ENCODE measurements around the gene COL4A4. TPM values are rescaled to one million over a fixed set of nuclear protein-coding genes. Genes with fewer than 3 reads are reported as not detected.

Gene COL4A4
- total RNA-seq, 4 donors from 2014 or later = 0.40 to 2.3 (median 0.93) TPM

DNA sequence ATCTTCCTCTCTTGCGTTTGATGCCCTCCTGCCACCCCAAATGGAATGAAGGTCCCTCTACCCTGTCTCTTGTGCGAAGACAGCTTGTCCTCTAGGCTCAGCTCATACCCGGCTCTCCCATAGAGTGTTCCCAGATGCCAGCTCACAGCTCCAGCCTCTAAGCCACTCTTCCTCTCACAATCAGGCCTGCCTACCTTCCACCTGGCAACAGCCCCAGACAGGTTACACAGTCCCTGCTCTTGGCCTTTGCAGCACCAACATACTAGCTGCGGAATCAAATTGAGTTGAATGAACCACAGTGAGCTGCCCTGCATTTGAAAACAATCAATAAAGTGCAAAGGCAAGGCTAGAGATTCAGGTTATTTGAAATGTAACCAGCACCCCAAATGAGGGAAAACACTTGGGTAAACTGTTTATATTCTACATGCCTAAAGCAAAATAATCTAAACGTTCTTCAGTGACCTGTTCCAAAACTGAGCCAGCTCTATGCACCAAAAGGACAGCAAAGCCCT lies 105.1 kb downstream of the COL4A4 start:
- Histone ChIP-seq H3K4me3 (no peak overlapping the region), H3K9me3 (no peaks in the 10 kb centered on the region), H3K27me3 (no peaks in the 10 kb centered on the region), H3K4me1 (no peaks in the 10 kb centered on the region), H3K36me3 (no peaks in the 10 kb centered on the region), H3K27ac (no peak overlapping the region)
- no peak for TF ChIP-seq POLR2A (IDR thresholded peaks at IDR 0.05)
- TF ChIP-seq, protein P1, sequence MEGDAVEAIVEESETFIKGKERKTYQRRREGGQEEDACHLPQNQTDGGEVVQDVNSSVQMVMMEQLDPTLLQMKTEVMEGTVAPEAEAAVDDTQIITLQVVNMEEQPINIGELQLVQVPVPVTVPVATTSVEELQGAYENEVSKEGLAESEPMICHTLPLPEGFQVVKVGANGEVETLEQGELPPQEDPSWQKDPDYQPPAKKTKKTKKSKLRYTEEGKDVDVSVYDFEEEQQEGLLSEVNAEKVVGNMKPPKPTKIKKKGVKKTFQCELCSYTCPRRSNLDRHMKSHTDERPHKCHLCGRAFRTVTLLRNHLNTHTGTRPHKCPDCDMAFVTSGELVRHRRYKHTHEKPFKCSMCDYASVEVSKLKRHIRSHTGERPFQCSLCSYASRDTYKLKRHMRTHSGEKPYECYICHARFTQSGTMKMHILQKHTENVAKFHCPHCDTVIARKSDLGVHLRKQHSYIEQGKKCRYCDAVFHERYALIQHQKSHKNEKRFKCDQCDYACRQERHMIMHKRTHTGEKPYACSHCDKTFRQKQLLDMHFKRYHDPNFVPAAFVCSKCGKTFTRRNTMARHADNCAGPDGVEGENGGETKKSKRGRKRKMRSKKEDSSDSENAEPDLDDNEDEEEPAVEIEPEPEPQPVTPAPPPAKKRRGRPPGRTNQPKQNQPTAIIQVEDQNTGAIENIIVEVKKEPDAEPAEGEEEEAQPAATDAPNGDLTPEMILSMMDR (IDR thresholded peaks at IDR 0.05) = no peak
- no peak for DNase-seq
- intact Hi-C loops (cut with DNase I) = no loop called here
- WGBS, 2 donors = 57 to 72% methylated on average over 2 to 5 of the region's 5 CpGs

DNA sequence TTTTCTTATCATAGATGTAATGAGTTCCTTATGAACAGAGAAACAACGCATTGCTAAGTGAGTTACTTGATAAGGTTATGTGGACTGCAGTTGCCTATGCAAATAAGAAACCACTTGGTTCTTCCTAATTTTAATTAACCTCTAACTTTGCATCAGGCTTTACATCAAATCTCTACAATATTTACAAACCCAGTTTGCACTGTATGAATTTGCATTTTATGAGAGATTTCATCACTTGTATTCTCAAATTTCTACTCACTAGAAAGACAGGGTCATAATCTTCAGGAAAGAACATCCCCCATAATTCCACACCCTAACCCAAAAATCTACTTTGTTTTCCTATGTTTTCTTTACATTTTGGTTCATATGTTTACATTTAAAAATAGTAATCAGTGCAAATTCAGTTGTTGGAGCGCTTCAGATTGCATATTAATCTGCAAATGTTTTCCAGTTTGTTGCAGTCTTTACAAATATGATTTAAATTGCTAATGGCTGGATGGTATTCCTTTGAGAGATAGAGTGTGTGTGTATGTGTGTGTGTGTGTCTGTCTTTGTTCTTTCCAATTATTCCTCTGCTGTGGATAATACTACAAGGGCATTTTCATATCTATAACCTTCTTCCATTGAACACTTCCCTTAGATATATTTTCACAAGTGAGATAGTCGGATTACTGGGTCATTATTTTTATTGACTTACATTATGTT lies 106.1 kb downstream of the COL4A4 start:
- intact Hi-C loops (cut with DNase I) = no loop called here
- Histone ChIP-seq H3K27ac (no peak overlapping the region), H3K4me3 (no peak overlapping the region), H3K27me3 (no peaks in the 10 kb centered on the region), H3K9me3 (no peaks in the 10 kb centered on the region), H3K4me1 (no peaks in the 10 kb centered on the region), H3K36me3 (no peaks in the 10 kb centered on the region)
- WGBS, 2 donors = 74 to 88% methylated on average over 3 of the region's 3 CpGs
- TF ChIP-seq POLR2A (IDR thresholded peaks at IDR 0.05) = no peak
- TF ChIP-seq, protein P1 (IDR thresholded peaks at IDR 0.05) = no peak
- no peak for DNase-seq

DNA sequence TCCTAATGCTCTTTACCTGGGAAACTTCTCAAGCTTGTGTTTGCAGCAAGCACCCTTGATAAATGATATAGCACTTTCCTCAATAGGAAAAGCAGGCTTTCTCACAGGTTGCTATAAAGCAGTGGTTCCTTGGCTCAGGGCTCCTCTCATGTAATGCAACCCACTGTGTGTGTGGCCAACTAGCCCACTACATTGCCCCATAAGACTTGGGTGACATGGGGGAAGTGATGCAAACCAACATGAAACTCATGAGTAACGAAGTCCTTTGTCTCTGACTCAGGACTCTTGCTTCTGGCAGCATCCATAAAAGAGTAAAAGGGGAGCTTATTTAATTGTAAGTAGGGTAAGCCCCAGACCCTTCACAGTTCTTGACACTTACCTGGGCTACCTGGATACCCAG lies 106.9 kb downstream of the COL4A4 start:
- no peak overlapping the region for H3K27ac ChIP-seq
- DNase-seq = no peak
- no peaks in the 10 kb centered on the region for H3K27me3 ChIP-seq
- 63 to 78% methylated on average over 1 of the region's 1 CpG for WGBS, 2 donors
- no peaks in the 10 kb centered on the region for H3K36me3 ChIP-seq
- TF ChIP-seq, protein P1 (IDR thresholded peaks at IDR 0.05) = no peak
- TF ChIP-seq POLR2A (IDR thresholded peaks at IDR 0.05) = no peak
- no peak overlapping the region for H3K4me3 ChIP-seq
- intact Hi-C loops (cut with DNase I) = no loop called here
- H3K4me1 ChIP-seq = no peaks in the 10 kb centered on the region
- no peaks in the 10 kb centered on the region for H3K9me3 ChIP-seq

DNA sequence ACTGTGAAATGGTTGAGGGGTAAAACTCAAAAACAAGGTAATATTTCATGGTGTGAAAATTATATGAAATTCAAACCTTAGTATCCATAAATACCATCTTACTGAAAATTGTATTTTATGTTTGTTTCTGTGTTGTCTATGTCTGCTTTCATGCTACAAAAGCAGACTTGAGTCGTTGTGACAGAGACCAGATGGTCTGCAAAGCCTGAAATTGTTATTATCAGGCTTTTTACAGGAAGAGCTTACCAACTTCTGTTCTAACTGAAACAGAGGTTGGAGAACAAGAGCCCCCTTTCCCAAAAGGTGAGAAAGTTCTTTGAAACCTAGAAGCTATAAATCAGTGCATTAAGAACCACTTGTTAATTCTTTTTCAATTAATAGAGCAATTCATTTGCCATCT lies 110.0 kb downstream of the COL4A4 start:
- no peaks in the 10 kb centered on the region for H3K27me3 ChIP-seq
- H3K36me3 ChIP-seq = no peaks in the 10 kb centered on the region
- no peaks in the 10 kb centered on the region for H3K4me1 ChIP-seq
- 22 to 29% methylated on average over 1 of the region's 1 CpG for WGBS, 2 donors
- TF ChIP-seq POLR2A (IDR thresholded peaks at IDR 0.05) = no peak
- no peaks in the 10 kb centered on the region for H3K9me3 ChIP-seq
- DNase-seq = no peak
- H3K27ac ChIP-seq = no peak overlapping the region
- H3K4me3 ChIP-seq = no peak overlapping the region
- intact Hi-C loops (cut with DNase I) = no loop called here

DNA sequence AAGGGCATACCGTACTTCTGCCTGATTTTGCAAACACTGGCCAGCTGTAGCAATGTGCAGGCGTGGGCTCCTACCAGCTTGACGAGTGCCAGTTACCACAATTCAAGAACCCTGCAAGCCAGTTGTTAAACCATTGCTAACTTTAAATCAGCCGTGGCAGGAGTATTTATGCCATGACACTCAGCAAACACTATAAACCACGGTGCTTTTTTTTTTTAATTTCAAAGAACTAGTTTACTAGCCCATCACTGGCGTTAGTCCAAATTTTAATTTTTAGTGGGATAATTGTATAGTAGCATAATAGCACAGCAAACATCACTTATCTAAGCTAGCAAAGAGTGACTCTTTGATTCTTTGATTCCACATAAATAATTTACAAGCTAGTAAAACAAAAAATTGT lies 111.1 kb downstream of the COL4A4 start:
- Histone ChIP-seq H3K4me3 (no peak overlapping the region), H3K36me3 (no peaks in the 10 kb centered on the region), H3K27ac (no peak overlapping the region), H3K9me3 (no peaks in the 10 kb centered on the region), H3K4me1 (no peaks in the 10 kb centered on the region), H3K27me3 (no peaks in the 10 kb centered on the region)
- 24 to 28% methylated on average over 6 of the region's 6 CpGs for WGBS, 2 donors
- intact Hi-C loops (cut with DNase I) = no loop called here
- TF ChIP-seq, protein P1 (IDR thresholded peaks at IDR 0.05) = no peak
- no peak for TF ChIP-seq POLR2A (IDR thresholded peaks at IDR 0.05)
- DNase-seq = no peak

Measured in esophagus squamous epithelium (tissue), 5 donors.